ENCODE measurements around the gene ACVRL1. TPM values are rescaled to one million over a fixed set of nuclear protein-coding genes. Genes with fewer than 3 reads are reported as not detected.

Gene ACVRL1
- total RNA-seq (2022; extraction: Qiagen RNA extraction), result 0.08 to 0.62 TPM (median 0.15 TPM) in 4 of 5 replicates, not detected in the other

DNA sequence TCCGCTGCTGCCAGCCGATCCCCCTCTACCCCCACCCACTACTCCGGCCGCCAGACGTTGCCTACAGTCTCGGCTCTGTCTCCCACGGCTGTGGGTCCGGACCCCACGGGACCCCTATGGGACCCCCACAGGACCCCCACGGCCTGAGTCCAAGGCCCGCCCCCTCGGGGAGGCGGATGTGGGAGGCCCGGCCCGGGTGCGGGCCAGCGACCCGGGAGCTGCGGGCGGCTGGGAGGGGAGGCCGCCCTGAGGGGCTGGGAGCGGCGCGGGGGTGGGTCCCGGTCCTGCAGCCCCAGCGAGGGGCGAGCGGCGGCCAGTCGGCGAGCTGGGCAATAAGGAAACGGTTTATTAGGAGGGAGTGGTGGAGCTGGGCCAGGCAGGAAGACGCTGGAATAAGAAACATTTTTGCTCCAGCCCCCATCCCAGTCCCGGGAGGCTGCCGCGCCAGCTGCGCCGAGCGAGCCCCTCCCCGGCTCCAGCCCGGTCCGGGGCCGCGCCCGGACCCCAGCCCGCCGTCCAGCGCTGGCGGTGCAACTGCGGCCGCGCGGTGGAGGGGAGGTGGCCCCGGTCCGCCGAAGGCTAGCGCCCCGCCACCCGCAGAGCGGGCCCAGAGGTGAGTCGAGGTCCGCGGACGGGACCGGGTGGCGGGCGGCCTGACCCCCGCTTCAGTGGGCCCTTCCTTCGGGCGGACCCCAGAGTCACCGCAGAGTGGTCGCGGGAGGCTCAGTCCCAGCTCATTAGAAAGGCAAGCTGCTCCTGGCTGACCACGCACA, at the start of gene ACVRL1:
Gene ACVRL1 (plus strand): TSS at position 422 of the 773 bp plus-strand sequence. CDS start 4,971 bp downstream, outside the sequence.

DNA sequence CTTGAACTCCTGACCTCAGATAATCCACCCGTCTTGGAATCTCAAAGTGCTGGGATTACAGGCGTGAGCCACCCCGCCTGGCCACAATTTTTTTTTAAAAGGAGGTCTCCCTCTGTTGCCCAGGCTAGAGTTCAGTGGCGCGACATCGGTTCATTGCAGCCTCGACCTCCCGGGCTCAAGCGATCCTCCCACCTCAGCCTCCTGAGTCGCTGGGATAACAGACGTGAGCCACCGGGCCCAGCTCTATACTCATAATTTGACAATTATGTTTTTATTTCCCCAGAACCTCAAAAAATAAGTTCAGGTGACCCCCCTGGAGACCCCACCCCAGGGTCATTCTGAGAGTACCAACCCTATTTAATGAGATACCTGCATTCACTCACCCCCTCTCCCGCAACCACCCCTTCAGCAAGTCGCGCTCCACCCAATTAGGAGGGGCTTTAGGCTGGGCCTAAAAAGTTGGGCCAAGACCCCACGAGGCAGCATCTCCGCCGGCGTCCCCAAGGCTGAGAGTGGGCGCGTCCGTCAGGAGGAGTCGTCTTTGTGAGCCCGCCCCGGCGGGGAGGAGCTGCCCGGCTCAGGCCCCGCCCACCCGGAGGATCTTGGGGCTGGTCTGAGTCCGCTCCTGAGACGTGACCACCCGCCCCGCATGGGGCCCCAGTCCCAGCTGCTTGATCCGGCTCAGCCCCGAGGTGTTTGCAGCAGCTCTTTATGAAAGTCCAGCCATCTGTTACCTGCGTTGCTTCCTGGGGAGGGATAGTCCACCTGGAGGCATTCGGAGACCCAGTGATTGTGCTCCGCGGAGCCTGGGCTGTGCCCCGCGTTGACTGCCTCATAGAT, 19.6 kb upstream of the ACVRL1 start, which contains the start of gene ANKRD33:
Gene ANKRD33 (plus strand): TSS at position 628 of the 840 bp plus-strand sequence. CDS start 84 bp downstream, at position 712.

DNA sequence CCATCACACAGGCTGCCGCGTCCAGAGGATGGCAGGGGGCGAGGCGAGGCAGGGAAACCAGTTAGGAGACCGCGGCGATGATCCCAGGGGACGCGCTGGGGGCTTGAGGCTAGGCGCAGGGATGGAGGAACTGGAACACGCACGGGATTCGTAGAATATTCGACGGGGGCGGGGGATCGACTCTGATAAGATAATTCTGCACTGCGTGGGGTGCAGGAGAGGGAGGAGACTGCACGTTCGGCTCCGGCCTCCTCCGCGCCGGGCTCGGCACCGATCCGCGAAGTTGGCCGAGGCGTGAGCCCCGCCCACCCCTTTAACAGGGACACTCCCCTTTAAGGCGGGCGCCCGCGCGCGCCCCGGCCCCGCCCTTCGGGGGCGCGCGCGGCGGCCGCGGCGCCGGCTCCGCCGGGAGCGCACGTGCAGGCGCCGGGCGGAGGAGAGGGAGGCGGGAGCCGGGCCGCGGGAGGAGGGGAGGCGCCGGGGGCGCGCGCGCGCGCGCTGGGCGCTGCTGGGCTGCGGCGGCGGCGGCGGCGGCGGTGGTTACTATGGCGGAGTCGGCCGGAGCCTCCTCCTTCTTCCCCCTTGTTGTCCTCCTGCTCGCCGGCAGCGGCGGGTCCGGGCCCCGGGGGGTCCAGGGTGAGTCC, 44.0 kb downstream of the ACVRL1 start, which contains the start of gene ACVR1B:
Gene ACVR1B (plus strand): TSS at position 501 of the 644 bp plus-strand sequence. CDS start 45 bp downstream, at position 546.

Other genes with a start within 250 kb of the ACVRL1 start
- 0.20 to 0.46 TPM (median 0.23 TPM) in 5 replicates for gene FIGNL2, start 58.8 kb upstream of the ACVRL1 start, total RNA-seq (2022; extraction: Qiagen RNA extraction)
- not detected in 5 replicates for gene ANKRD33, start 19.4 kb upstream of the ACVRL1 start, total RNA-seq (2022; extraction: Qiagen RNA extraction)
- gene ACVR1B, start 44.2 kb downstream of the ACVRL1 start, total RNA-seq (2022; extraction: Qiagen RNA extraction), result 14.6 to 18.8 TPM (median 17.3 TPM) in 5 replicates
- gene TAMALIN, start 99.4 kb downstream of the ACVRL1 start, total RNA-seq (2022; extraction: Qiagen RNA extraction), result 0.36 to 1.2 TPM (median 0.83 TPM) in 5 replicates
- 31.1 to 46.7 TPM (median 34.6 TPM) in 5 replicates for gene NR4A1, start 143.9 kb downstream of the ACVRL1 start, total RNA-seq (2022; extraction: Qiagen RNA extraction)
- gene ATG101, start 162.5 kb downstream of the ACVRL1 start, total RNA-seq (2022; extraction: Qiagen RNA extraction), result 75.2 to 106 TPM (median 91.4 TPM) in 5 replicates
- not detected in 5 replicates for gene SMIM41, start 172.2 kb downstream of the ACVRL1 start, total RNA-seq (2022; extraction: Qiagen RNA extraction)